Erythroblast (primary cell): ENCODE results near the gene SUGCT.

Source experiments
- GATA1 ChIP-seq: IDR thresholded peaks from 2 replicates; pipeline ENCODE4 v1.6.1; 2011; ENCODE audit warnings: low read depth, mild to moderate bottlenecking, control low read depth, low read length, moderate library complexity
- POLR2A ChIP-seq: IDR thresholded peaks from 2 replicates; pipeline ENCODE4 v1.6.1; 2011; ENCODE audit warnings: mild to moderate bottlenecking, low read length

GRCh38 chr7:40598915-40599314, 464.1 kb downstream of the SUGCT start:
- TF ChIP-seq POLR2A, result no peak
- TF ChIP-seq GATA1, result no peak
